Body of pancreas (tissue), 4 donors: ENCODE measurements around the gene OAF.
A peak's percentile ranks its signal among the peaks of the same experiment; 100 is the strongest.

Source experiments
- POLR2A ChIP-seq, 3 donors: fragments of 450-650 bp; IDR thresholded peaks; one replicate each; pipeline ENCODE4 v1.6.1; 2016; ENCODE audit warnings: antibody characterized with exemption in 3 of 3, mild to moderate bottlenecking in 2 of 3
- TF ChIP-seq, protein P1 (sequence below), 7 experiments: fragments of 450-650 bp in 4 of 7; fragments of 200-600 bp in 3 of 7; sonication (generic) in 3 of 7; IDR thresholded peaks; one replicate each; pipeline ENCODE4 v1.5.1; 2016 to 2019; ENCODE audit warnings: antibody characterized with exemption in 7 of 7

DNA sequence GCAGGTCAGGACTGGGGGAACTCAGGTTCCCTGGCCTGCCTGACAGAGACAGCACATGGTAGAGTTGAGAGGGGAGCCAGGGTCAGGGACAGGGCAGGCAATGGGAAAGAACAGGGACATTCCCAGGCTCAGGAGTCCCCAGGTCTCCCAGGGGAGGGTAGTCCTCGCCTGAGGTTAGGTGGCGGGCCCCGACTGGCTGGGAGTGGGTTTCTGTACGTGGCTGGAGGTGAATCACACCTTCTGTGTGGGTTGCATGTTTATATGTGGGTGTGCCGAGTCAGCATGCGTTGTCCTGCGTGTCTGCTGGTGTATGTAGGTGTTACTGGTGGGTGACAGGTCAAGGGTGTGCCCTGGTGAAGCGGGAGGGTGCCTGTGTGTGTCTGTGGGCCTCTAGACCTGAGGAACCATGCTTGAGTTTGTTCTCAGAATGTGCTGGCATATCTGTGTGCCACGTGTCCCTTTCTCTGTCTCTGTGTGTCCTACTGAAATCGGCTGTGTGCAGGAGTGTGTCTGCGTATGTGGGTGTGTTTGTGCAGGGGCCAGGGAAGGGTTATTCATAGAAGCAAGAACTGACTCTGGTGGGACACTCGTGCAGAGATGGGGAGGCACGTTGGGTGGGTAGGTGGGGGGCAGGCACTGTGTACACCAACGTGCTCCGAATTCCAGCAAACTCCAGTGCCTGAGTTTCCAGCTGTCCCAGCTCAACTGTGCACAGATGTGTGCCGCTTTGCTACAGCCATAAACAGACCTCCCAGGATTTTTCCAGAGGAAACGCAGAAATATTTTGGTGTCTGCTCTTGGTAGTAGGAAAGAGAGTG, 23.8 kb upstream of the OAF start:
- TF ChIP-seq, protein P1, sequence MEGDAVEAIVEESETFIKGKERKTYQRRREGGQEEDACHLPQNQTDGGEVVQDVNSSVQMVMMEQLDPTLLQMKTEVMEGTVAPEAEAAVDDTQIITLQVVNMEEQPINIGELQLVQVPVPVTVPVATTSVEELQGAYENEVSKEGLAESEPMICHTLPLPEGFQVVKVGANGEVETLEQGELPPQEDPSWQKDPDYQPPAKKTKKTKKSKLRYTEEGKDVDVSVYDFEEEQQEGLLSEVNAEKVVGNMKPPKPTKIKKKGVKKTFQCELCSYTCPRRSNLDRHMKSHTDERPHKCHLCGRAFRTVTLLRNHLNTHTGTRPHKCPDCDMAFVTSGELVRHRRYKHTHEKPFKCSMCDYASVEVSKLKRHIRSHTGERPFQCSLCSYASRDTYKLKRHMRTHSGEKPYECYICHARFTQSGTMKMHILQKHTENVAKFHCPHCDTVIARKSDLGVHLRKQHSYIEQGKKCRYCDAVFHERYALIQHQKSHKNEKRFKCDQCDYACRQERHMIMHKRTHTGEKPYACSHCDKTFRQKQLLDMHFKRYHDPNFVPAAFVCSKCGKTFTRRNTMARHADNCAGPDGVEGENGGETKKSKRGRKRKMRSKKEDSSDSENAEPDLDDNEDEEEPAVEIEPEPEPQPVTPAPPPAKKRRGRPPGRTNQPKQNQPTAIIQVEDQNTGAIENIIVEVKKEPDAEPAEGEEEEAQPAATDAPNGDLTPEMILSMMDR (IDR thresholded peaks at IDR 0.05) = no peak
- TF ChIP-seq POLR2A (IDR thresholded peaks at IDR 0.05) = peak in 1 of 3 donors; percentile 13
